B cell (primary cell): ENCODE measurements around the gene CTRB2.

Source experiments
- EZH2 ChIP-seq: IDR thresholded peaks from 2 replicates; pipeline ENCODE4 v1.6.1; 2012; ENCODE audit warnings: borderline replicate concordance, low read depth, mild to moderate bottlenecking, moderate library complexity, low read length; ENCODE audit not compliant: insufficient read depth, poor library complexity, severe bottlenecking
- TF ChIP-seq, protein P1 (sequence below): fragments of 200-600 bp; IDR thresholded peaks from one replicate; pipeline ENCODE4 v1.8.0; 2022; ENCODE audit warnings: antibody characterized with exemption, mild to moderate bottlenecking

DNA sequence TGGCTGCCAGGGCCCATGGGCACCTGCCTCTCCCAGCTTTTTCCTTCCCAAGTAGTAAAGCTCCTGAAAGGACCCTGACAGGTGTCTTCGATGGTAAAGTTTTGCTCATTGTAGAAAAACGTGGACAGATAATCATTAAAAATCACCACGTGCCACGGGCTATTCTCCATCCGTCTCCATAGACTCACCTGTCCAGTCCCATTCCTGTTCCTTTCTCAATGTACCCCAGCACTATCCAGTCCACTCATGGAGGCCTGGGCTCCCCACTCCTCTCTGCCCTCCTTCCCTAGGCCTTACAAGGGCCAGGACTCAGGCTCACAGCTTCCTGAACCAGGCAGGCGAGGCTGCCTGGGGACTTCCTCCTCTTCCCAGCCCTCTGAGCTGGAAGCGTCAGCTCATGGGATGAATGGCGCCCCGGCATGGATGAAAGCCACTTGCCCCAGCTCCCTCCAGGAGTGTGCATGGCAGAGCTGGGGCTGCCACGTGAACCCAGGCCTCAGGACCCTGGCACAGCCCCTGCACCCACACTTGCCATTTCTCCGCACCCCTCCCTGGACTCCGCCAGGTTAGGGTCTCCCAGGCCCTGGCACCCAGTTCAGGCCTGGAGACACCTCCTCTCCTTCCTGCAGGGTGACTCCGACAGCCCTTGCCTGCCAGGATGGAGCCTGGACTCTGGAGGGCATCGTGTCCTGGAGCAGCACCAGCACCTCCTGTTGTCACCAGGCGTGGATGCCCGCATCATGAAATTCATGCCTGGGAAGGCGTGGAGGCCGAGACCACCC lies 20.6 kb upstream of the CTRB2 start:
- TF ChIP-seq, protein P1, sequence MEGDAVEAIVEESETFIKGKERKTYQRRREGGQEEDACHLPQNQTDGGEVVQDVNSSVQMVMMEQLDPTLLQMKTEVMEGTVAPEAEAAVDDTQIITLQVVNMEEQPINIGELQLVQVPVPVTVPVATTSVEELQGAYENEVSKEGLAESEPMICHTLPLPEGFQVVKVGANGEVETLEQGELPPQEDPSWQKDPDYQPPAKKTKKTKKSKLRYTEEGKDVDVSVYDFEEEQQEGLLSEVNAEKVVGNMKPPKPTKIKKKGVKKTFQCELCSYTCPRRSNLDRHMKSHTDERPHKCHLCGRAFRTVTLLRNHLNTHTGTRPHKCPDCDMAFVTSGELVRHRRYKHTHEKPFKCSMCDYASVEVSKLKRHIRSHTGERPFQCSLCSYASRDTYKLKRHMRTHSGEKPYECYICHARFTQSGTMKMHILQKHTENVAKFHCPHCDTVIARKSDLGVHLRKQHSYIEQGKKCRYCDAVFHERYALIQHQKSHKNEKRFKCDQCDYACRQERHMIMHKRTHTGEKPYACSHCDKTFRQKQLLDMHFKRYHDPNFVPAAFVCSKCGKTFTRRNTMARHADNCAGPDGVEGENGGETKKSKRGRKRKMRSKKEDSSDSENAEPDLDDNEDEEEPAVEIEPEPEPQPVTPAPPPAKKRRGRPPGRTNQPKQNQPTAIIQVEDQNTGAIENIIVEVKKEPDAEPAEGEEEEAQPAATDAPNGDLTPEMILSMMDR: no peak
- TF ChIP-seq EZH2: no peak
